ENCODE data around the gene ABCA12.

The ABCA12 gene

DNA sequence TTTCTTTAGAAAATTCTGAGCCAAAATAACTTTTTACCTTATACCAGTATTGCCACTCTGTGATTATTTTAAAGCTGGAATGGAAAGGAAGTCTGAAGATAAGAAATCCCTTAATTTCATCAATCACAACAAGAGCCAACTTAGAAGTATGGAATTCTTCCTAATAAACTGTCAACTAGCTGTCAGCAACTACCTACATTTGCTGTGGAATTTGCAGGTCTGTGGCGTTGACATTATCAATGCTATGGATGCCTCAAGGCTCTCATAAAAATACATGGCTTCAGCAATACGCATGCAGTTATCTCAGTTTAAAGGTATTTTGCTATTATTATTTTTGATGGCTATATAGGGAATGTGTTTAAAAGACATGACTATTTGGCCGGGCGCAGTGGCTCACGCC, 108.5 kb downstream of the ABCA12 start:
- DNase-seq: no peak

DNA sequence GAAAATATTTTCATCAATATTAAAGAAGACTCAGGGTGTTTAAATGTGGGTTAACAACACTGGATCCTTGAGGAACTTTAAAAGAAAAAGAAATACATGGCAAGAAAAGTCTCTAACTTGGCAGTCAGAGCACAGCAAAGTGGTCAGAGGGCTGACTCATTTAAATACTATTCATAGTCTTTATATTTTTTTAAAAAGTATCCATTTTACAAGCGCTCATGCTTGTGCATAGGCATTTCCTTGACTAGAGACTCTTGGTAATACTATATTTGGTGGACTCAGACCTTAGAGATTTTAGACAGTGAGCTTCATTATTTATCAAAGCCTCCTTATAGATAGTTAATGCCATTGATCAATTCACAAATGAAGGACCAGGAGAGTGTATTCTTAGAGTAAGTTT, 110.2 kb downstream of the ABCA12 start:
- no peak for DNase-seq

DNA sequence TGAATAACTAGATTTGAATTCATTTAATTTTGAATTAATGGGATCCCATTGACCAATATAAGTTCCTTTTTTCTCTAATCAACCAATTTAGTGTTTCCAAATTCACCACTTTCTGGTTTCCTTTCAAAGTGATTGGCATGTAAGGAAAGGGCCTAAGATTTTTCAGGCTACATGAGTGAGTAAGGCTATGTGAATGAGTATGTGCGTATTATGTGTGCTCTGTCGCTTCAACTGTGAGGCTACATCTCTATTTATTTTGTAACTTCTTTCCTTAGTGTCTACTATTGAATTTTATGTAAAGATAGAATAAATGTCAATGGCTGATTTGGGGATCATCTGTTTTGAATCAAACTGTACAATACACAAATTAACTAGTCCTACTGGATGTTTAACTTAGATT, 110.6 kb downstream of the ABCA12 start:
- no peak for DNase-seq

DNA sequence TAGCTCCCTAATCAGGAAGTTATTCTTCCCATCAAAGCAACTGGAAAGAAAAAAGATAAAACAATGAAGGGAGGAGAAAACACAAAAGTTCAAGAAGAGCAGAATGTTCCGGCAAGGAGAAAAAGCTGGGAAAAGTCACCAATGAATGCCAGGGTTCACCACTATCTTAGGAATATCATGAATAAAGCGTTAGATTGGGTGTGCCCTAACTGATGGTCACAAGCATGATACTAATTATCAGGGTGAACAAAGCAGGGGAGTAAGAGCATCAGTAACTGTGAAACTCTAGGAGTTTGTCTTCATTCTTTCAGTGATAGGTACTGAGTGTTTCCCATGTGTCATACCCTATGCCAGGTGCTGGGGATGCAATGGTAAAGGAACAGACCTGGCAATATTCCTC, 115.5 kb downstream of the ABCA12 start:
- DNase-seq: no peak

DNA sequence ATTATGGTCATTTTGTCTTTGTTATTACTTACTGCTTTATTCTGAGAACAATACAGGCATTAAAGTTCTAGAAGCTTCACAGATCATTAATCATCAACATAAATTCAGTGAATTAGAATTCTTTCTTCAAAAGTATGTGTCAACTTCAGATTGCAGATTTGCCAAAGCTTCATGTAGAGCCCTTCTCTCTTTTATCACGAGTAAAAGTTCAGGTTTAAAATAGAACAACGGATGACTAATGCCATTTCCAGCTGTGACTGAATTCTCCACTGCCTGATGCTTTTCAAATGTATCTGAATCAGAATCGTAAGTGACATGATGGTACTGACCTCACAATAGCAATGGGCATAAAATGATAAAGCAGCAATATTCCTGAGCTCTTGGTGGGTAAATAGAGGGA, 116.0 kb downstream of the ABCA12 start:
- DNase-seq: no peak

DNA sequence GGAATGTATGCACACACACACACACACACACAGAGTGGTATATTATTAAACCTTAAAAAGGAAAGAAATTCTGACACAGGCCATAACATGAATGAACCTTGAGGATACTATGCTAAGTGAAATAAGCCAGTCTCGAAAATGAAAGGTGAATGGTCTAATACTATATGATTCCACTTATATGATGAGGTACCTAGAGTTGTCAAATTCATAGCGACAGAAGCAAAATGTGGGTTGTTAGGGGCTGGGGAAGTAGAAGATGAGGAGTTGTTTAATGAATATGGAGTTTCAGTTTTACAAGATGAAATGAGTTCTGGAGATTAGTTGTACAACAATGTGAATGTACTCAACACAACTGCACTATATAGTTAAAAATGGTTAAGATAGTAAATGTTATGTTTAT, 118.1 kb downstream of the ABCA12 start:
- no peak for DNase-seq

DNA sequence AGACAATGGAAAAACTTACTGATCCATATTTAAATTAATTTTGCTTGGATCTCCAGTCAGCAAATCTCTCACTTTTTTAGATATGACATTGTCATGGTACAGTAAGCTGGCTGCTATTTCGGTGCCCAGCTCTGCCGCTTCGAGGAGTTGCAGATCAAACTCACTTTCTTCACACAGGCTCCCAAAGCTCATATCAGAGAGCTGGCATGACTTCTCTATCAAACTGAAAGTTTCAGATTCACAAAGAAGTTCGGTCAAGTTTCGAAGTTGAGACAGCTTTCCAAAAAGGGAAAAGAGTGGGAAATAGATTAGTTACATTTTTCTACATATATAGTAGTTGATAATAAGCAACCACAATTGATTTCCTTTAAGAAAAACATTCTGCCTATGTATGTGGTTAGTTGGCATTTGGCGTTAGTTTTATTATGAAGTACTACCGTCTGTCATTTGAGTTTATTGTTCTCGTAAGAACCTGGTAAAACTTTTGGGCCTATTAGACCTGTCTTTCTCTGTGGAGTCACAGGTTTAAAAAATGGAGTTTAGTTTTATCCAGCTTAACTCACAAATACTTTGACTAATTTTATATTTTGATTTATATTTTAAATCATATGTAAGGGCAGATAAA, 118.8 kb downstream of the ABCA12 start:
- no peak for DNase-seq

DNA sequence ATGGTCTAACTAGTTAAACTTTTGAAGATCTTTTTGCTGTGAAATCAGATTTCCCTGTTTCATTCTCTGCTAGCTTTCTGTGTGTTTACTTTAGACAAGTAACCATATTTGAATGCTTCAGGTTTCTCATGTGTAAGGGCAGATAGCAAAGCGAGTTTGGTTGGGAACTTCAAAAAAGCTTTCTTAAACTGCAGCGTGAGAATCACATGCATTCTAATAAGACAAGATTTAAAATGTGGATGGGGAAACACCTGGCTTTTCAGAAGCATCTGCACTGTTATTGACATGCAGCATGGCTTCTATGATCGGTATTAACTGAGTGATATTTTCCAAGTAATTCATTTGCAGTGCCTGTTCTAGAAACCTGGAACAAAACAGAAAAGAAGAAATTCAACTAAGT, 119.3 kb downstream of the ABCA12 start:
- no peak for DNase-seq

DNA sequence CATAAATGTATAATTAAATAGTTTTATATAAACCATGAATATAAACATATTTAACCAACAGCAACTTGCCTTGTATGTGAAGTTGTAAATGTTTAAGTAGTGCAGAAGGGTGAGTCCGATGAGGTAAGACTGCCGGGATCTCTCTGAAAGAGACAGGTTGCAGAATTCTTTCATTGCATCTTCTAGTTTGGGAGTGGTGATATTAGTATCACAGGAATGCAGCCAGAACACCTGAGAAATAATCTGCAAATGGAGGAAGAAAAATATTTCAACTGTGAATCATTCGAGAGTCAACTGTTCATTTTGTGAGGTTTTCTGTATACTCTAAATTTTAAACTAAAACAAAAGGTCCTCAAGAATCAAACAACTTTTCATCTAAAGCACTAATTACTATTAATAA, 123.0 kb downstream of the ABCA12 start:
- DNase-seq: no peak

DNA sequence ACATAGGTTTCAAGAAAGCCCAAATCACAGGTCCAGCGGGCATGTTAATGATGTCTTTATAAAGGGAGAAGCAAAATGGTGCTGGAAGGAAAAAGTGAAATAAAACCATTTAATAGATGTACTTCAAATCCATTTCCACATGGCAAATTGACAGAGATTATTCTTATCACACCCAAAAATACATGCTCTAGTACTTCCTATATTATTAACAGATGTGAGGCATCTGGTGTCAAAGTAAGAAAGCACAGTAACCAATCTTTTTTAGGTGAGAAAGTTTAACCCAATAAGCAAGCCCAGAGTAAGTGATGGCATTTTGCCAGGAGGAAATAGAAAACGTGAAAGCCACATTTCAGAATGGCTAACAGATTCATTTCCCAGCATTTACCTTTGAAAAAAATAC, 128.0 kb downstream of the ABCA12 start:
- DNase-seq: no peak

DNA sequence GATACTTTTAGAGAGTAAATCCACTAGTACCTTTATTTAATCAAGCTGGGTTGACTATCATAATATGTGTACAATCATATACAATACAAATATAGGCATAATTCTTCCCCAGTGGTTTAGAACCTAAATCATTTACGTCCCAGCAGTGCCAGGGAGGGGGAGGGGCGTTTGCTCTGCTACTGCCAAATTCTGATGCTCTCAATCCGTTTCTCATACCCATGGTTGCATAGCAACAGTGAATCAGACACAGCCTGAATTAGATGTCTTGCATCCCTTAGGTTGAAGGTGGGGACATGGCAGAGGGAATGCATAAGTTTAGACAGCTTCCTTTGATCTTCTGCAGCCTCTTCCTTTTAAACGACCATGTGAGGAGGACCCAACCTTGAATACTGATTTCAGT, 135.4 kb downstream of the ABCA12 start:
- DNase-seq: no peak

DNA sequence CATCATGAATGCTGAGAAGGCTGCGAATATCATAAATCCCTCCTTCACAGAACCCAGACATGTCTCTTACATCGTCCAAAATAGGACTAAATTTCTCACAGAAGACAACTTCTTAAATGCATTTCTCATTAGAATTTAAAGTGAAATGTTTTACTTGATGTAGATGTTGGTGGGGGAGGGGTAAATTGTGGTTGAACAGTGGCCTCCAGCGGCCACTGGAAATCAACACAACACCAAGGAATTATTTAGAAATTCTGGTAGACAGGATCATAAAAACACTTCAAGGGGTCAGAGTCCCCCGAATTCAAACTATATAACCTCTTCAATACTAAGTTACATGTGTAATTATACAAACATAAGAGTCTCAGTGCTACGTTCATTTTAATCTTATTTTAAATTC, 135.9 kb downstream of the ABCA12 start:
- no peak for DNase-seq

DNA sequence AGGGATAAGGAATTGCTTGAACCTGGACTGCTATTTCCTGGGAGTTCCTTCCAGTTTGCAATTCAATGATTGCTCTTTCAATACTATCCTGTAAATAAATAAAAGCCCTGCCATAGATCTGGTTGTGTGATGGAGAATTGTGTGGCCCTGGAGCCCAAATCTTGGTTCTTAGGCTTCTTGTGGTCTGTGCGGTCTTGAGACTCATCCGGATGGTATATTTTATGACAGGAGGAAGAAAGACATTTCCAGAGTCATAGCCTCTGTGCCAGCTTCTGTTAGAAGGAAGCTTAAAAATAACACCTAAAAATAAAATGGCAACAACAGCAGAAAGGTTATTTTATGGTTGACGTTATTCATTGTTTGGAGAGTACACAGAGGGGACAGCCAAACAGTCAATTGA, 137.7 kb downstream of the ABCA12 start:
- no peak for DNase-seq

DNA sequence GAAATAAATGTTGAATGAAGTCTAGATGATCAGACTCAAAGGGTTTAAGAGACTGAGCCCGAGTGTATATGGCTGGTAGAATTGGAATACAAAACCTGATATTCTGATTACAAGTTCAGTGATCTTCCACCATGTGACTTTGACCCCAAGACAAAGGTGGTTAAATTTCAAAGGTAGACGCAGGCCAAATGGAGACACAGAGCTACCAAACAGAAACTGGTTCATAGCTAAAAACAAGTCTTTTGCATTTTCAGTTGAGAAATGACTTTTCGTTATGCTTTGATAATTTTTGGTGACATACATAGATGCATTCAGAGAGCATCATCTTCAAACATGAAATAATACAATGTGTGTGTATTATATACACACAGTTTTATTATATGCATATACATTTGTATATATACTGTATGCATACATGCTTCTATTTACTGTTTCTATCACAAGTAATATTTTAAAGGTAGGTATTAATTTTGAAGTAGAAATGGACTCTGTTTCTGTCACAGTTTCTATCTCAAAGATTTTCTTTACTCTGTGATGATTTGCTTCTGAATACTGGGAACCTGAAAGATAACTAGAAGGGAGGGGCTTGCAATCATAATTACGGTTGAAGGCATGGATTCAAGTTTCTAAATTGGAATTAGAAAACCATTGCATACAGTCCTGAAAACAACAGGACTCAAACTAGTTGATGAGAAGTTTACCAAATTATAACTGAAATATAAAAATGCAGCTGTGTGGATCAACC, 142.3 kb downstream of the ABCA12 start:
- no peak for DNase-seq

DNA sequence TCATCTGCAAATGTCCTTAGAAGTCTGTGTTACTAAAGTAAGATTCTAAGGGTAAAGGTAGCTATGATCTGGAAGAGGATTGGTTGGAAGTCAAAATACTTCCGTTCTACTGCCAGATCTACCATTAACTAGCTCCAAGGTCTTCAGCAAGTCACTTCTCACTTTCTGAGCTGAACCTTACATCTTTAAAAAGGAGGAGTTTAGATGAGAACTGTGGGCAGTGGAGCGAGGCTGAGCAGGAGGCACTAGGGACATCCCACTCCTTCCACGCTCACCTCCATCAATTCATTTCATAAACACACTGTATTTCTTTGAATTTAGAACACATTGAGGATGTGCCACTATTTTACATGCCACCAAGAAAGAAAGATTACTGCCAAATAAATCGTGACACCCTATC, 143.0 kb downstream of the ABCA12 start:
- DNase-seq: no peak

DNA sequence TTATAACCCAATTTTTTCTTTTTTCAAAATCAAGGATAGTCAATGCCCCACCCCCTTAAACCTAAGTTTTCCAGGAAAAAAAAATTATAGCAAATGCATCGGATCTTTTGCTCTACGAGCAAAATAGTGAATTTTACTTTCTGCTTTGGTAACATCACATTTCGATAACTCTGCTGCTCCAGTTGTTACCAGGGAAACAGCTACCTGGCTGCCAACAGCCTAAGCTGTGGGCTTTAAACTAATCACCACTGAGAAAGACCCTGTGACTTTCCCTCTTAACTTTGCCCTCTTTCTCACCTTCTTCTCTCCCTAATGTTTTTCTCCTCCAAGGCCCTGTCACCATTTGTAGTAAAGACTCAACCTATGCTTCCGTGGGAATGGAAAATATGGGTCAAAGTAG, 145.5 kb downstream of the ABCA12 start:
- no peak for DNase-seq

DNA sequence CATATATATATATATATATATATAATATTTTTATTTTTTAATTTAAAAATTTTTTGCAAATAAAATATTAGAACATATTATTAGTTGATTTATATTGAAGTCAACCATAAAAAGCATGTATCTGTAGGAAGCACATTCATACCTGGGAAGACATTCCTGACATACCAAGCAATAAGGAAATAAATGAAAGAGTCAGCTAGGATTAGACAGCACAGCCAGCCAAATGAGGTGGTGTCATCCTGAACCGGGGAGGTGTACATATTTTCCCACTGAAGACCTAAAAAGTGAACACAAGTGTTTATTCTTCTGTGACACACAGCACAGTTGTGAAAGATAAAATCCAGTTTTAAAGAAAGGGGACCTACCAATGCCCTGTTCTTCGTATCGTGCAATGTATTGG, 149.2 kb downstream of the ABCA12 start:
- no peak for DNase-seq

DNA sequence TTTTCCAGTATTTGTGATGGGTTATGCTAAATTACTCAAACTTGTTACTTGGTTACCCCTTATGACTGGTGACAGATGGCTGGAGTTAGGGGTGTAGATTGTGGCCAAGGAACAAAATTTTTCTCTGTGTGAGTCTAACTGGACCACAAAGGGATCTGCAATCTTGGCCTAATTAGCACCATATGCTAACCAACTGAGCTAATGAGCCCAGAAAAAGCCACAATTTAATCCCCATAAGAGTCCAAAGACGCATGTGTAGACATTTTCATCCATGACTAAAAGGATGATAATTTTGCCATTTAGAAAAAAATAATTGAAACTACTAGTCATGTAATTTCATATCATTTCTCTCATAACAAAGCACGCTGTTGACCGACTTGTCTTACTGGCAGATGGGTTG, 151.2 kb downstream of the ABCA12 start:
- no peak for DNase-seq

DNA sequence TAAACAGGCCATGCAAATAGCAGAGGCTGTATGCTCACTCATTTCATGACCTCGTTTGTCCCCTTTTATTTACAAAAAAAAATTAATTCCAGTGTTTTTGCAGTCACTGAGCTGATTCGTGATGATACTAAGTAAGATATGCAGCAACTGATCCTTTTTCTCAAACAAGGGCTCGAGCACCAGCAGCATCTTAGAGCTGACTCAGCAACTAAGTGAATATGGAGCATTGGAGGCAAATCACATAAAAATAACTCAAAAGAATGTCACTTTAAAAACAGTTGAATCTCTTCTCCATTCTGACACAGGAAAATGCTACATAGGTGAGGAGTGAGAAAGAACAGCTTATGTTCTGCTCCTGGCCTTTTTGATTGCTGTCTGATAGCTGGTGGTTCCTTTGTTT, 152.8 kb downstream of the ABCA12 start:
- DNase-seq: no peak

DNA sequence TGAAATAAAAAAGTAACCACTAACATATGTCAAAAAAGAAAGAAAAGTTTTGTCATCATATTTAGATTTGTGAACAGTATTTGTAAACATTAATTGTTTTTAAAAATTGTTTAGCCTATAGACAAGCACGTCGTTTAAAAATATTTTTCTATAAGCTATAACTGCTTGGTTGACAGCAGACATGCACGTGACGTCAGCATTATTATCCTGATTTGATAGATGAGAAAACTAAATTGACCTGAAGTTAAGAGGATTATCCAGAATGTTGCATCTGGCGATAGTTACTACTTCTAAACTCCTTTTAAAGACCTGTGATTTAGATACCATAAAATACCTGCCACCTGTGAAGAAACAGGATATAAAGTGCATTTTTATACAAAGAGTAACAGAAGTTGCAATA, 172.0 kb downstream of the ABCA12 start:
- DNase-seq: no peak

DNA sequence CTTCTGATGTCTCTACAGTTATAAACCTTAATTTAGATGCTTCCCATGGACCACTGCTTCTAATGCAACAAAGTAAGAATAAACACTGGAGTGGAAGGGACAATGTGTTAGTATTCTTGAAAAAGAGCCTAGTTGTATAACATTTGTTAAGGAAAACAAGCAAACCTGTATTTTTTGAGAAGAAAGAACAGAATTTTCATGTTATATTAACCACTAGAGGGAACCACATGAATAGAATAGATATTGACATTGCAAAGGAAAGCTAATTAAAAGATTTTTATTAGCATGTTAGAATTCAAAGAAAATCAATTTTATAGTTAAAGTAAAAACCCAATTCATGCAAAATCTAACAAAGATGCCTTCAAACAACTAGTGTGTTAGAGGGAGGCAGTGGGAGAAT, 177.7 kb downstream of the ABCA12 start:
- DNase-seq: no peak

DNA sequence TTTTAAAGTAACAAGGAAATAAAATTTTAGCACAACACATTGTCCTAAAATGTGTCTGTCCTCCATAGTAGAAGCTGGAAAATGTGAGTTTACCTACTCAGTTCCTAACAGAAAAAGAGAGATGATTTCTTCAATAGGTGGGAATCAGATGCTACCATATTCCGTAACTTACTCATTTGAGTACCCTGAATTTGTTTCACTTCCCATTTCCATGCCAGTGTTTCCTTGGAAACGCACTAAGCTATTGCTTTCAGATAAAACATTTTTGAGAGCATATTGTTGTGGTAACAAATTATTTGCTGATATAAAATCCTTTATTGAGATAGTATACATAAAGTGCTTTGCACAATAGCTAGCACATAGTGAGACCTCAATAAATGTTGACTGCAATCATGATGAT, 191.5 kb downstream of the ABCA12 start:
- no peak for DNase-seq

DNA sequence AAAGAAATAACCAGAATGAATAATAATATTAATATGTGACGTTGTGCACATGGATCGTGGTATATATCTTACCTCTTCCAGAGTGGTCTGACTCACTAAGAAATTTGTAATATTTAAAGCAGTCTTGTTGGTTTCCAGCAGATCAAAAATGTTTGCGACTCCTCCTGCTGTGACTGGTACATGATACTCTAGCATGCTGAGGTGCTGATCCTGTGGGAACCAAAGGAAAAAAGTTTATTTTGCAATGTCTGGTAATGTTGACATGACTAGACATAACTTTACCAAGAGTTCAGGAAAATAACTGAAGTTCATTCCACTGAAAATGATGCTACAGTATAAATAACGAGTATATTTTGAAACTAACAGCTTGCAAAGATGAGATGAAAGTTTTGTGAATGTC, 204.4 kb downstream of the ABCA12 start:
- no peak for DNase-seq

DNA sequence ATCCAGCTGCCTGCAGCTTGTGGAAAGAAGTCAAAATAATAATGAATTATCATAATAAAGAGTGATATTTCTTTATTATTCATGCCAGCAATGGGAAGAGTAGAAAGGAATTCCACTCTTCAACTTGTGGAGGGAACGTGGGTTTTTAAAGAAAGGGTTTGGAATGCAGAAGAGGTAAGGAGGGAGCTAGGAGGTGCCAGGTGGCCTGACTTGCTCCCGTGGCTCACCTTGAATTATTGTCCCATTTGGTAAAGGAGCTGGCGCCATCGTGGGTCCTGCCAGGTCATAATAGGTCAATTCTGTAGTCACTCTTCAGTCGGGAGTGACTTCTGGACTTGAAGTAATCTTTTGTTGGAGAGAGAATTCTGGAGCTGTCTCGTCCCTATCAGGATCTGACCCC, 233.8 kb downstream of the ABCA12 start:
- DNase-seq: no peak

DNA sequence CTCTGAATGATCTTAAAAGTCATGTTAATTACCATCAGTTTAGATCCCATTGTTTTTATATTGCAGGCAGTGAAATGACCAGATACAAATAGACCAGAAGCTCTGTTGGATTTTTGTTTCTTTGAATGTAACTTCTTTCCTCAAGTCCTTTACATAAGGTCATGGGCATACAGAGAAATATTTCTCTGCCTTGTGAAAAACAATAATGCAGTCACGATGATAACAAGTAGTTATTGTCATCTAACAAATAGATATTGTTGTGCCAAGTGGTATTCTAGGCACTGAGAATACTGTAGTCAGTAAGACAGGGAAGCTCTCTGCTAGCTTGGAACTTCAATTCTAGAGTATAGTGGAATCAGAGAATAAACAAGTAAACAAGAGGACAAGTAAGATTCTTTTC, 234.2 kb downstream of the ABCA12 start:
- no peak for DNase-seq
